HG02610 (cell line): ENCODE data around the gene ABTB1.

ENCODE experiments used
- ATAC-seq: cut with Tn5 transposase; IDR thresholded peaks from one replicate; pipeline ENCODE4 v1.9.1; 2021; ENCODE audit warnings: mild to moderate bottlenecking, moderate library complexity; ENCODE audit not compliant: unreplicated experiment

Gene ABTB1

DNA sequence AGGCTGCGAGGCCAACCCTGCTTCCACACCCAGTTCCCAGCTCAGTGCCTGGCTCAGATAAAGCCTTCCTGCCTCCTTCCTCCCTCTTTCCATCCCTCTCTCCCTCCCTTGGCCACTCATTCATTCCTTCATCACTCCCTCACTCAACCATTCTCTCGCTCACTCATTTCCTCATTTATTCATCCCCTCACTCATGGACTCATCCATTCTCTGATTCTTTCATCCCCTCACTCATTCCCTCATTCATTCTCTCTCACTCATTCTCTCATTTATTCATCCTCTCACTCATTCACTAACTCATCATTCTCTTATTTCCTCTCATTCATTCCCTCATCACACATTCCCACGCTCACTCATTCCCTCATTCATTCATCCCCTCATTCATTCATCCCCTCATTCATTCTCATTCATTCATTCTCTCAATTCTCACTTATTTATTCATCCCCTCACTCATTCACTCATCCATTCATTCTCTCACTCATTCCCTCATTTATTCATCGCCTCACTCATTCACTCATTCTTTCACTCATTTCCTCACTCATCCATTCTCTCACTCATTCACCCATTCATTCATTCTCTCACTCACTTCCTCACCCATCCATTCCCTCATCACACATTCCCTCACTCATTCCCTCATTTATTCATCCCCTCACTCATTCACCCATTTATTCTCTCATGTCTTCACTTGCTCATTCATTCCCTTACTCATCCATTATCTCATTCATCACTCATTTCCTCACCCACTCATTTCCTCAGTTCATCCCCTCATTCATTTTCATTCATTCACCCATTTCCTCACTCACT, 13.2 kb downstream of the ABTB1 start:
- ATAC-seq = no peak

- ATAC-seq = no peak
These were observed 13.8 kb downstream of the ABTB1 start for GRCh38 chr3:127686512-127686894.

DNA sequence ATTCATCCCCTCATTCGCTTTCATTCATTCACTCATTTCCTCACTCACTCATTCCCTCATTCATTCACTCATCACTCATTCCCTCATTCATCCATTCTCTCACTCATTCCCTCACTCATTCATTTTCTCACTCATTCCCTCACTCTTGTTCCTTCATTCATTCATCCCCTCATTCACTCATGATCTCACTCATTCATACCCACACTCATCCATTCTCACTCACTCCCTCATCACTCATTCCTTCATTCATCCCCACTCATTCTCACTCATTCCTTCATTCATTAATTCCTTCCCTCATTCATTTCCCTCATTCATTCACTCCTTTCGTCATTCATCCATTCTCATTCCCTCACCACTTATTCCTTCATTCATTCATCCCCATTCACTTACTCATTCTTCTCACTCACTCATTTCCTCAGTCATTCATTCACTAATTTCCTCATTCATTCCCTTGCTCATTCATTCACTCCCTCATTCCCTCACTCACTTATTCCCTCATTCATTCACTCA, 14.5 kb downstream of the ABTB1 start:
- ATAC-seq = no peak

- ATAC-seq = no peak
These were observed 15.3 kb downstream of the ABTB1 start for GRCh38 chr3:127688022-127688415.

GRCh38 chr3:127688416-127689265, 15.9 kb downstream of the ABTB1 start:
- no peak for ATAC-seq

GRCh38 chr3:127689266-127689860, 16.6 kb downstream of the ABTB1 start:
- no peak for ATAC-seq

DNA sequence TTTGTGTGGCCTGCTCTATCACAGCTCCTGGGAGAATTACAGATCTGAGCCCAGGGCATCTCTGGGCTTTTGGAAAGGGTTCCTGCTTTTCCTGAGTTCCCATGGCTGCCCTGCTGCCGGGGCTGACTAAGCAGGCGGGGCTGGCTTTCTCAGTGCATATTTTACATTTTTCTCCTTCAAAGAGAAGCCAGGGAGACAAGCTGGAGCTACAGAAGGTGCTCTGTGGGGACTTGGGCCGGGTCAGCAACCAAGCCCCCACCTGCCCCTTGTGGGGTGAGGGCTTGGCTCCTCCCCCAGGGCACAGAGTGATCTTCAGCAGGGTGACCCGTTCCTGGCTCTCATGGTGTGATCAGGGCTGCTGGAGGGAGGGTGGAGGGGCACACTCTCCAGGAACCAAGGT, 17.4 kb downstream of the ABTB1 start:
- no peak for ATAC-seq

- no peak for ATAC-seq
These were observed 18.2 kb downstream of the ABTB1 start for GRCh38 chr3:127690823-127691452.

DNA sequence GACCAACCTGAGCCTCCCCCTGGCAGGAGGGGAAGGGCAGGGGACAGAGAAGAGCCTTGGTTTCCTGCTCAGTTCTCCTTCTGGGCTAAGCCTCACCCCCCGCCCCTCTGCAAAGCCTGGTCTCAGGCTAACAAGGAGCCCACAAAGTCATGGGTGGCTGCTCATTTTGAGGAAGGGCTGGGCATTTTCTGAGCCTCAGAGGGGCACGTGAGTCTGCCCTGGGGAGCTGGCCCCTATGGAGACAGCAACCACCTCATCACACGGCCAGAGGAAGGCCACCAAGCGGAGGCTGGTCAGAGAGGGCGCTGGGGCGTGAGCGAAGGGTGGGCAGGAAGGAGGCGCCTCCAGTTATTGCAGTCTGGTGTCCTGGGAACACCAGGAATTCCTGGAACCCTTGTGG, 18.7 kb downstream of the ABTB1 start:
- no peak for ATAC-seq

DNA sequence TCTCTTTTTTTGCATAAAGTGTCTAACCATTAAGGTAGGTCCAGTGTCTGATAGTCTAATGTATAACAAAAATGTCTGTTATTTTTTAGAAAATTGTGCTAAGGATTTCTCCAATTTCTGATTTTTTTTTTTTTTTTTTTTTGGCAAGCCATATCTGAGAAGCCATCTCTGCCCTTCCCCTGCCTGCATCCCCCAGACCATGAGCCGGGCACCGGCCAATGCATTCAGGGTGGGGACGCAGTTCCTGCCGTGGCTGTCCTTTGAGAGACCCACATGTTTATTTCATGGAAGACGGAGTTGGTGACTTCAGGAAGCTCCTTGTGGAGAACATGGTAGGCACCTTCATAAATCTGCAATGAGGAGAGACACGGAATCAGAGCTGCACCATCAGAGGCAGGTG, 19.2 kb downstream of the ABTB1 start:
- no peak for ATAC-seq

DNA sequence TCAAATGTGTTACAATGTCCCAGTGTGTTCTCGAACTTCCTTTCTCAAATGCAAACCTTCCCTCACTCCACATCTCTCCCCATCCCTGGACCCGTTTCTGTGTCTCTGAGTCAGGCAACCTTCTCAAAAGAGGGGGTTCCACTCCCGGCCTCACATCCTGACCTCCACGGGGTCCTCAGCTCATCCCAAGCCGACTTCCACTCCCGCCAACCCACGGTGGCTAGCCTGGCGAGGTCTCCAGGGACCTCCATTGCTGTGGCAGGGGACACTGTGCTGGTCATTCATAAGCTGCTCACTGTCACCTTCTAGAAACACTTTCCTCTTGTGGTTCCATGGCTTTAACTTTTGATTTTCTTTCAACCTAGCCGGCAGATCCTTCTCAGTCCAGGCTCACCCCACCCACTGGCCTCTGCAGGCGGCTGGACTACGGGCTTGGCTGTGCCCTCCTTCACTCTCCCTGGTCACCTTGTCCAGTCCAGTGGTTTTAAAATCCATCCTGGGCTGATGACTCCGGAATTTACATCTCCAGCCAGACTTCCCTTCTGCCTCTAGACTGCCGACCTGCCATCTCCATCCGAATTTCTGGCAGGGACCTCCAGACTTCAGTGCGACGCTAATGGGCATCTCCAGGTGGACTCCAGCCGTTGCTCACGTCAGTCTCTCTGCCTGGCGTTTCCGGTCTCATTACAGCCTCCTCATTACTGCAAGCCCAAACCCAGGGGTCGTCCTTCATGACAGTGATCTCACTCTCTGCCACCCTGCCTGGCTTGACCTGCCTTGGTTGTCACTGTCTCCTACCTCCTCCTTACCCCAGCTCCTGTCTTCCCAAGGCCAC, 20.0 kb downstream of the ABTB1 start:
- no peak for ATAC-seq

GRCh38 chr3:127693336-127693843, 20.6 kb downstream of the ABTB1 start:
- ATAC-seq = no peak

GRCh38 chr3:127694467-127695215, 21.9 kb downstream of the ABTB1 start:
- ATAC-seq = no peak

DNA sequence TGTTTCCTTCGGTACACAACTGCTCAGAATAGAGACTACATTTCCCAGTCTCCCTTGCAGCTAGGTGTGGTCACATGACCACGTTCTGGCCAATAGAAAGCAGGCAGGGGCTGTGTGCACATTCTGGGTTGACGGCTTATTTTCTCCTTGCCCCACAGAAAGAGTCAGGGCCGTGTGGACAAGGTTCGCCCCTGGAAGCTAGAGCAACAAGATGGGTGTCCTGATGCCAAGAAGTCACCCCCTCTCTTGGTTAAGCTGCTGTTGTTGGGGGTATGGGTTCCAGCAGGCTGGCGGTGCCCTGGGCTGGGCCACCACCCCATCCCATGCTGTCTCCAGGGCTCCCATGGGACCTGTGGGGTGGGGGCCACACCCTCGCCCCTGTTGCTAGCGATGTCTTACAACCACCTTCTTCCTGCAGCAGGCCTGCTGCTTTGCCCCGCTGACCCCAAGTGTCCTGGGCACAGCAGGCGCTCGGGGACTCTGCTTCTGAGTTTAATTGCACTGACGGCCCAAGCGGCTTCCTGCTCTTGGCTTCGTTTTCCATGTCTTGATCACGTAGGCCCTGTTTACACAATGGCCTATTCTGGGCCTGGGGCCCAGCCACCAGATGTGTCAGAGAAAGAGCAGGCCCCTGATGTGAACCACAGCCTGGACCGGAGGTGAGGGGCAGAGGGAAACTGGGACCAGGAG, 24.9 kb downstream of the ABTB1 start:
- peak; percentile 59 for ATAC-seq

- ATAC-seq = no peak
These were observed 25.5 kb downstream of the ABTB1 start for GRCh38 chr3:127698286-127698685.

GRCh38 chr3:127698691-127699415, 26.1 kb downstream of the ABTB1 start:
- no peak for ATAC-seq

DNA sequence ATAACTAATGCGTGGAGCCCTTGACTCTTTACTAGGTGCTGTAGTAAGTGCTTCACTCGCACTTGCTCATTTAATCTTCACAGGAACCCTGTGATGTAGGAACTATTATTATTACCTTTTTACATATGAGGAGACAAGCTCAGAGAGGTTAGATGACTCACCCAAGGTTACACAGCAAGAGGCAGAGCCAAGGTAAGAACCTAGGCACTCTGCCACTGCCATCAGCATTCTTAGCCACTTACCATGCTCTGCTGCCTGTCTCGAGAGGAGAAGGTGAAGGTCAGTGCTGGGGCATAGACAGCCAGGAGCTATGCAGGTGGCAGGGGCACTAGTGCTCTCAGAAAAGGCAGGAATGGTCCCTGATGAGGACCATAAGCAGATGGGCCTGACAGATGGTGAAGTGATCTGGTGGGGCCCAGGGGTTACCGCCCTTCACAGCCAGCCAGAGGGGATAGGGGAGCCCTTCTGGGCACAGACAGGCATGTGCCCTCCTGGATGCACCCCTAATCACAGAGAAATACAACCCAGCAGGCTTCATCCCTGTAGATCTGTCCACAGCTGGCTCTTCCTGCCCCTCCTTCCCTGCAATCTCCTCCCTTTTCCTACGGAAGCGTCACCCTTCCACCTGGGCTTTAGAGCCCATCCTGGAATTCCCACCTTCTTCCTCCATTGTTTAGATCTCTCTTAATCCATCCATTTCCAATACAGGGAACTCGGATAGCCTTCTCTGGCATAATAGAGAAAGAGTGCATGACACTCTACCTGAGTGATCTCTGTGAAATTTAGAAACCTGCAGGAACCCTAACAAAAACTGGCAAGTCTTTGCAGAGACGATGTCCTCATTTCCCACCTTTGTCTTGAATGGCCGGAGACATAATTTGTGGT, 26.9 kb downstream of the ABTB1 start:
- no peak for ATAC-seq
